DLD1 (cell line): ENCODE measurements around the gene CNPY4.
"Not testable (repeated sequence)": the region's sequence is repeated elsewhere in the genome, so short reads cannot be mapped to it uniquely, and the experiment has no call there.

ENCODE experiments used
- in situ Hi-C: cut with HindIII; loops from 2 replicates; pipeline ENCODE4 v1.10.0; 2017; ENCODE audit warnings: low sequenced_read_pairs

CNPY4 gene

DNA sequence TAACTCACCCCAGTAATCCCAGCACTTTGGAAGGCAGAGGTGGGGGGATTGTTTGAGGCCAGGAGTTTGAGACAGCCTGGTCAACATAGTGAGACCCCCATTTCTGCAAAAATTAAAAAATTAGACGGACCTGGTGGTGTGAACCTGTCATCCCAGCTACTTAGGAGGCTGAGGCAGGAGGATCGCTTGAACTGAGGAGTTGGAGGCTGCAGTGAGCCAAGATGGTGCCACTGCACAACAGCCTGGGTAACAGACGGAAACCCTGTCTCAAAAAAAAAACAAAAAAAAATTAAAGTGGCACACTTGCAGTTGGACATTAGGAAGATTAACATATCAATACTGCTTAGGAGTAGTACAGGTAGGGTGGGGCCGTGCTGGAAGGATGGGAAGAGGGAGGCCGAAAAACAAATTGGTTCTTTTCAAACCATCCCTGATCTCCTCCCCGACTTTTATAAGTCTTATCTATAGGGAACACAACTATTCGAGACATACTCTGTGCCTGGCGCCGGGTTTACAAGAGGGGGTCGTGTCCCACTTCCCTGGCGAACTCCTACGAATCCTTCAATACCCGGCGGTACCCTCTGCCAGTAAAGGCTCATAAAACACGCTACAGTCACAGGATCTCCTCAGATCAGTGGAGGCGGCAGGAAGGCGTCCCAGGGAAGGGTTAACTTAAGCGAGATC, 904 bp upstream of the CNPY4 start:
- in situ Hi-C loops, result no loop called here

DNA sequence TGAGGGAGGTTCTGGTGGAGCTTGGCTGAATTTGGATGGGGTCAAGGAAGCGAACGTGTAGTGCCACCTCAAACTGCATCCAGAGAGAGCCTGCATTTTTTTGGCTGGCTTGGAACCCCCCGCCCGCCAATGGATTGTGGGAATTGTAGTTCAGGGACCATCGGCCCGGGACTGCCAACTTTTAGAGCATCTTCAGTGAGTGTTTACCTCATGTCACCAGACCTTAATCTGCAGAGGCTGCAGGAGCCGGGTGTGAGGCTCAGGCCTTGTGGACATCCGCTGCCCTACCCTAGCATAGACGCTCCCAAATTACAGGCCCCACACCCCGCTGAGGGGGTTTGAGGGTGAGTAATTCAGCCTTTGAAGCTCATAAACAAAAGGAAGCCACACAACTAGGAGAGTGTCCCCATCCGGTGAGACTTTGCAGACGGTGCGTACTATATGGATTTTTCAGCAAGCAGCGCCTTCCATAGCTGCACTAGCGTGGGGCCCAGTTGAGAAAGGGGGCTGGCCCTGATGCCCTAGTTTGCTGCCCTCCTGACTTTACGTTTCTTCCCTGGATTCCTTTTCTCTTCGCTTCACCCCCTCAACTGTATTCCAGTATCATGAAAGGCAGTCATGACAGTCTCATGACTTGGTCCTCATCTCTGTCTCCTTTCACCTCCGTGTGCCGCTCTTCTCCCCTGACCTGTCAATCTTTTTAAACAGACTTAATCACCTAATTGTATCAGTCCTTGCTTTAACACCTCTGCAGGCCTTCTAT, 717 bp downstream of the CNPY4 start:
- in situ Hi-C loops, result no loop called here

DNA sequence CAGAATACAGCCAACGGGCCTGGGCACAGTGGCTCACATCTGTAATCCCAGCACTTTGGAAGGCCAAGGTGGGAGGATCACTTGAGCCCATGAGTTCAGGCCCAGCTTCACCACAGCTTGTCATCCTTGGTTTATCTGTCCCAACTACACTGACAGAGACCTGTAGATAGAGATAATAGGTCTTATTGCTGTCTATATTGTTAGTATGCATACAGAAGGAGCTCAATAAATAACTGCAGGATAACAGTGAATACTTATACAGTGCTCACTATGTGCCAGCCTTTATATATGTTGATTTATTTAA, 1.3 kb downstream of the CNPY4 start:
- in situ Hi-C loops, result no loop called here

DNA sequence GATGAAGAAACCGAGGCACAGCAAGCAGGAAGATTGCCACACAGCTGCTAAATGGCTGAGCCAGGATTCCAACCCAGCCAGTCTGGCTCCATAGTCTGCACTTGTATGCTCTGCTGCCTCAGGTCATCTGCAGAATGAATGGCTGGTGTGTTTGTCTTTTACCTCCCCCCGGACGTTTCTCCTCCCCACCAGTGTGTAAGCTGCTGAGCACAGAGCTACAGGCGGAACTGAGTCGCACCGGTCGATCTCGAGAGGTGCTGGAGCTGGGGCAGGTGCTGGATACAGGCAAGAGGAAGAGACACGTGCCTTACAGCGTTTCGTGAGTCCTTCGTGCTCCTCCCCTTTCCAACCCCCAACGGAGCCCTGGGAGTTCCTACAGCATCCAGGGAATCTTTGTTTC, 2.6 kb downstream of the CNPY4 start:
- in situ Hi-C loops, result no loop called here

DNA sequence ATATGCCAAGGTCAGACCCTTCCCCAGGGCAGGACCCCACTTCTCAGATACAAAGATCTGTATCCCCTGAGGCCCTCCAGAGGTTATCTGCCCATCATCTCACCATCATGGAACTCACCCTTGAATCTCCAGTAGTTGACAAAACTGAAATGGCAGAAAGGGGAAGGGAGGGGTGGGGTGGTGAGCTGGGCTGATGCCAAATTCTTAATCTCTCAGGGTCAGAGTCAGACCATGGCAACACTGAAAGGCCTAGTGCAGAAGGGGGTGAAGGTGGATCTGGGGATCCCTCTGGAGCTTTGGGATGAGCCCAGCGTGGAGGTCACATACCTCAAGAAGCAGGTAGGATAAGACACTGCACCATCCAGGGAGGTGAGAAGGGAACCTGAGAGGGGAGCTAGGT, 3.1 kb downstream of the CNPY4 start:
- in situ Hi-C loops, result no loop called here

DNA sequence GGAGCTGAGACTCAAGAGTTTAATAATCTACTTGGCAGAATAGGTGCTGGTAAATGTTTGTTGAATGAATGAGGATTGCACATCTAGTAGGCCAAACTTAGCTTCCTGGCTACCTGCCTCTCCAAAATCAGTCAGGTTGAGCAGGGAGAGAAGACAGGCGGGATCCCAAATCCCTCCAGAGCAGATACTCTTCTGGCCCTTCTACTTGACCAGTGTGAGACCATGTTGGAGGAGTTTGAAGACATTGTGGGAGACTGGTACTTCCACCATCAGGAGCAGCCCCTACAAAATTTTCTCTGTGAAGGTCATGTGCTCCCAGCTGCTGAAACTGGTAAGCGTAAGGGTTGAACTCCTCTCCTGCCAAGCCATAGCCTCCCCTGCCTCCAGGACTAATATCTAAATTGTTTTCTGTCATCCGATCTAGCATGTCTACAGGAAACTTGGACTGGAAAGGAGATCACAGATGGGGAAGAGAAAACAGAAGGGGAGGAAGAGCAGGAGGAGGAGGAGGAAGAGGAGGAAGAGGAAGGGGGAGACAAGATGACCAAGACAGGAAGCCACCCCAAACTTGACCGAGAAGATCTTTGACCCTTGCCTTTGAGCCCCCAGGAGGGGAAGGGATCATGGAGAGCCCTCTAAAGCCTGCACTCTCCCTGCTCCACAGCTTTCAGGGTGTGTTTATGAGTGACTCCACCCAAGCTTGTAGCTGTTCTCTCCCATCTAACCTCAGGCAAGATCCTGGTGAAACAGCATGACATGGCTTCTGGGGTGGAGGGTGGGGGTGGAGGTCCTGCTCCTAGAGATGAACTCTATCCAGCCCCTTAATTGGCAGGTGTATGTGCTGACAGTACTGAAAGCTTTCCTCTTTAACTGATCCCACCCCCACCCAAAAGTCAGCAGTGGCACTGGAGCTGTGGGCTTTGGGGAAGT, 5.1 kb downstream of the CNPY4 start:
- in situ Hi-C loops, result no loop called here

DNA sequence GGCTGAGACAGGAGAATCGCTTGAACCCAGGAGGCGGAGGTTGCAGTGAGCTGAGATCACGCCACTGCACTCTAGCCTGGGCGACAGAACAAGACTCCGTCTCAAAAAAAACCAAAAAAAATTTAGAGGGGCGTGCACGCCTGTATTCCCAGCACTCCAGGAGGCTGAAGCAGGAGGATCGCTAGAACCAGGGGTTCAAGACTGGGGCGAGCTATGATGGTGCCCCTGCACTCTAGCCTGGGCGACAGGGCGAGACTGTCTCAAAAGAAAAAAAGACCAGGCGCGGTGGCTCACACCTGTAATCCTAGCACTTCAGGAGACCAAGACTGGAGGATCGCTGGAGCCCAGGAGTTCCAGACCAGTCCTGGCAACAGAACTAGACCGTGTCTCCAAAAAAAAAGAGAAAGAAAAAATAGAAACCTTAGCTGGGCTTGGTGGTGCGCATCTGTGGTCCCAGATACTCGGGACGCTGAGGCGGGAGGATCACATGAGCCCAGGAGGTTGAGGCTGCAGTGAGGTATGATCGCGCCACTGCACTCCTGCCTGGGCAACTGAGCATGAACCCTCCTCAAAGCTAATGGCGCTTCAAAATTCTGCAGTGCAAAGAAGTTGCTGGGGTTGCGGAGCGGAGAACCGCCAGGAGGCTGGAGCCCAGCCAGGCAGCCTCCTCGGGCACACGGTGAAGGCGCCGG, 7.0 kb downstream of the CNPY4 start:
- in situ Hi-C loops, result no loop called here

DNA sequence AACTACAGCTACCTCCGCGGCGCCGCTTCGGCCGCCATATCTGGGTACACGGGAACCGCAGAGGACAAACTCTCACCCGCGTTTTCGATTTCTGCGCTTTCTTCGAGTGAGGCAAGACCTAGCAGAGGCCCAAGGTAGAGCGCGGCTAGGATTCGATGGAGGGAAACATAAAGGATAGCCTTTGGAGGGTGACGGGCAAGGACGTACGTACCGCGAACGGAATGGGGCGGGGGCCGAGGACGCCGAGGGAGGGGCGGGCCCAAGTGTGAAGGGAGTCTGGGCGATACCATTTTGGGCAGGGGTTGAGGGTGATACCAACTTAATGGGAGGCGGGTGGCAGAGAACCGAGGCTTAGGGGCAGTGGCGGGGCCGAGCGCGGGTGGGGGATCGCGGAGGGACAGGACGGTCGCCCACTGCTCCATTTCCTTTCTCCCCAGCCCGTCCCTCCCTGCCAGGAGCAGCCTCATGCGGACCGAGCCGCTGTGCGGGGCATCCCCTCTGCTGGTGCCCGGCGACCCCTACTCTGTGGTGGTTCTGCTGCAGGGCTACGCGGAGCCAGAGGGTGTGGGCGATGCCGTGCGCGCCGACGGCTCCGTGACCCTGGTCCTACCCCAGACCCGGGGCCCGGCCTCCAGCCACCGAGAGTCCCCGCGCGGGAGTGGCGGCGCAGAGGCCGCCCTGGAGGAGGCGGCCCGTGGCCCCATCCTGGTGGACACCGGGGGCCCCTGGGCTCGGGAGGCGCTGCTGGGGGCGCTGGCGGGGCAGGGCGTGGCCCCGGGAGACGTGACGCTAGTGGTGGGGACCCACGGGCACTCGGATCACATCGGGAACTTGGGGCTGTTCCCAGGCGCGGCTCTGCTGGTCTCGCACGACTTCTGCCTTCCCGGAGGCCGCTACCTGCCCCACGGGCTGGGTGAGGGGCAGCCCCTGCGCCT, 7.8 kb downstream of the CNPY4 start, which contains the start of gene MBLAC1:
MBLAC1 (plus strand) TSS at position 37 of the 935 bp plus-strand sequence; CDS start at position 466, 429 bp downstream.
- in situ Hi-C loops, result no loop called here

DNA sequence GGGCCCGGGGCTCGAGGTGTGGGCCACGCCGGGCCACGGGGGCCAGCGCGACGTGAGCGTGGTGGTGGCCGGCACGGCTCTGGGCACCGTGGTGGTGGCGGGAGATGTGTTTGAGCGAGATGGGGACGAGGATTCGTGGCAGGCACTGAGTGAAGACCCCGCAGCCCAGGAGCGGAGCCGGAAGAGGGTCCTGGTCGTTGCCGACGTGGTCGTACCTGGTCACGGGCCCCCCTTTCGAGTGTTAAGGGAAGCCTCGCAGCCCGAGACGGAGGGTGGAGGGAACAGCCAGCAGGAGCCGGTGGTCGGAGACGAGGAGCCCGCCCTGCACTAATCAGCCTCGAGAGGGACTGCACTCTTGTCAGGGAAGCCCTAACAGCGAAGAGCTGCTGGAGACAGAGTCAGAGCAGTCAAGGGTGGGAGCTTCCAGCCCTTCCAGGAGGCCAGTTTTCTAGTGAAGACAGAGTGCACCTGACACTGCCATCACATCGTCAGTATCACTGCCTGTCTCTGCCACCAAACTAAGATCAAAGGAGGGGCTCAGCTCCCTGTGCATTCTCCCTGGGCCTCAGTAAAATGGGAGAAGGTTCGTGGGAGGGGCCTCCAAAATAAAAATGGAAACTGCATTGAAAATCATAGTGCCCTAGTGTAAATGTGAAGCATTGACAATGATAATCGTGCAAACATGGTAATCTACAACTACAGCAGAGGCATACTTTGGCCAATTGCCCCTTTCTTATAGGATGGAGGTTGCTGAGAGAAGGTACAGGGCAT, 8.6 kb downstream of the CNPY4 start:
- in situ Hi-C loops, result no loop called here

DNA sequence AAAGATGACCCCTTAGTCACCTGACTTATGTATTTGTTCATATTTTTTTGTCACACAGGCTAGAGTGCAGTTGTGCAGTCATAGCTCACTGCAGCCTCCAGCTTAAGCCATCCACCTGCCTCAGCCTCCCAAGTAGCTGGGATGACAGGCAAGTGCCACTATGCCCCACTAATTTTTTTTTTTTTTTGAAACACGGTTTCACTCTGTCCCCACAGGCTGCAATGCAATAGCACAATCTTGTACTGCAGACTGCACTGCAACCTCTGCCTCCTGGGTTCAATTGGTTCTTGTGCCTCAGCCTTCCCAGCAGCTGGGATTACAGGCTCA, 9.2 kb downstream of the CNPY4 start:
- in situ Hi-C loops, result no loop called here

DNA sequence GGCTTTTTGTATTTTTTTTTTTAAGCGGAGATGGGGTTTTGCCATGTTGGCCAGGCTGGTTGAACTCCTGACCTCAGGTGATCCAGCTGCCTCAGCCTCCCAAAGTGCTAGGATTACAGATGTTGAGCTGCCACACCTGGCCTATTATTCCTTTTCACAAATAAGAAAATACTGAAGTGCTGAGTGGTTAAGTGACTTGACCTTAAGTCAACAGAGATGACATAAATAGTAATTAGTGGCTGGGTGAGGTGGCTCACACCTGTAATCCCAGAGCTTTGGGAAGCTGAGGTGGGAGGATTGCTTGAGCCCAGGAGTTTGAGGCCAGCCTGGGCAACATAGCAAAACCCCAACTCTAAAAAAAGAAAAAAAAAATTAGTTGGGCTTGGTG, 10.8 kb downstream of the CNPY4 start:
- in situ Hi-C loops, result not testable (repeated sequence)

DNA sequence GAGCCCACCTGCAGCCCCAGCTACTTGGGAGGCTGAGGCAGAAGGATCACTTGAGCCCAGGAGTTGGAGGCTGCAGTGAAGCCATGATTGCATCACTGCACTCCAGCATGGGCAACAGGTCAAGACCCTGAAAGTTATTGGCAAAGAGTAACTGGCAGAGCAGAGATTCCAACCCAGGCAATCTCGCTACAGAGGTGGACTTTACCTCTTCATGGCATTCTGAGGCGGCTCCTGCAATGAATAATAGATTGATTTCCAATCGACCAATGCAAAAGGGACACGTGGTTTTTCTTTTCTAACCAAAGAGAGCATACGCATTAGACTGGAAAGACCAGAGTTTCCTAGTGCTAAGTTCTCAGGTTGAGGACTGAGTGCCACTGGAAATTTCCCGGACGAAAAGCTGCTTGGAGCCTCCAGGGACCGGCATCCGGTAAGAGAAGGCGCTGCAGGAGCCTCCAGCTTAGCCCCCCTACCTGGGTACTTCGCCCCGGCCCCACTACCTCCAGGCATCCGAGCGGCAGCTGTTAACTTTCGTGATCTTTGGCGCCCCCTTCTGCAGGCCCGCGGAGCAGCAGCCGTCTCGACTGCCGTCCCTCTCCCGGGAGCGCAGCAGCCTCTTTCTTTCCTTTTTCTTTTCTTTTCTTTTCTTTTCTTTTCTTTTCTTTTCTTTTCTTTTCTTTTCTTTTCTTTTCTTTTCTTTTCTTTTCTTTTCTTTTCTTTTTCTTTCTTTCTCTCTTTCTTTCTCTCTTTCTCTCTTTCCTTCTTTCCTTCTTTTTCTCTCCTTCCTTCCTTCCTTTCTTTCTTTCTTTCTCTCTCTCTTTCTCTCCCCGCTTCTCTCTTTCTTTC, 11.4 kb downstream of the CNPY4 start:
- in situ Hi-C loops, result no loop called here

DNA sequence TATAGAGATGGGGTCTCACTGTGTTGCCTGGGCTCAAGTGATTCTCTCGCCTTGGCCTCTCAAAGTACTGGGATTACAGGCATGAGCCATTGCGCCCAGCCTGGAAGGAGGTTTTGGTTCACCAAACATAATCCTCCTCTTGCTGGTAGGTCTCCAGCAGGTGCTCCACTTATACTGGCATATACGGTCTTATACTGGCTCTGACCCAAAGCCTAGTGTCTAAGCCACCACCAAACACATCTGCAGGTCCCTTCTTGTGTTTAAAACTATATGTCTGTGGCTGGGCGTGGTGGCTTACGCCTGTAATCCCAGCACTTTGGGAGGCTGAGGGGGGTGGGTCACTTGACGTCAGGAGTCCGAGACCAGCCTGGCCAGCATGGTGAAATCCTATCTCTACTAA, 12.7 kb downstream of the CNPY4 start:
- in situ Hi-C loops, result no loop called here

DNA sequence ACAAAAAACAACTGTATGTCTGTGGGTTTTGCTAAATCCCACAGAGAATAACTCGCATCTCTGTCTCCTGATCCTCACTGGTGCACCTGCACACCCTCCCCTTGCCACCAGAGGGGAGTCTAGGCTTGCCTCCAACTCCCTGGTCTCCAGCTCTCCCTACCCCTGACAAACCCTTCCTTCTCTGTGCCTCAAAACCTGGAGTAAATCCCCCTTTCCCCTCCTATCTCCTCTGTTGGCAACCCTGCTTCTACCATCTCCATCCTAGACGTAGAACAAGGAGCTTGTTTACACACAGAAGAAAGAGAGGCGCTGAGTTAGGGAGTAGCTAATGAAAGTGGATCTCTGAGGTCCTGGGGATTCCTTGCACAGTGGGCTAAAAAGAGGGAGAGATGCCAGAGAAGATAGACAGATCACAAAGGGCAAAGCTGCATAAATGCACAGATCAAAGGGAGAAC, 13.3 kb downstream of the CNPY4 start:
- in situ Hi-C loops, result no loop called here

DNA sequence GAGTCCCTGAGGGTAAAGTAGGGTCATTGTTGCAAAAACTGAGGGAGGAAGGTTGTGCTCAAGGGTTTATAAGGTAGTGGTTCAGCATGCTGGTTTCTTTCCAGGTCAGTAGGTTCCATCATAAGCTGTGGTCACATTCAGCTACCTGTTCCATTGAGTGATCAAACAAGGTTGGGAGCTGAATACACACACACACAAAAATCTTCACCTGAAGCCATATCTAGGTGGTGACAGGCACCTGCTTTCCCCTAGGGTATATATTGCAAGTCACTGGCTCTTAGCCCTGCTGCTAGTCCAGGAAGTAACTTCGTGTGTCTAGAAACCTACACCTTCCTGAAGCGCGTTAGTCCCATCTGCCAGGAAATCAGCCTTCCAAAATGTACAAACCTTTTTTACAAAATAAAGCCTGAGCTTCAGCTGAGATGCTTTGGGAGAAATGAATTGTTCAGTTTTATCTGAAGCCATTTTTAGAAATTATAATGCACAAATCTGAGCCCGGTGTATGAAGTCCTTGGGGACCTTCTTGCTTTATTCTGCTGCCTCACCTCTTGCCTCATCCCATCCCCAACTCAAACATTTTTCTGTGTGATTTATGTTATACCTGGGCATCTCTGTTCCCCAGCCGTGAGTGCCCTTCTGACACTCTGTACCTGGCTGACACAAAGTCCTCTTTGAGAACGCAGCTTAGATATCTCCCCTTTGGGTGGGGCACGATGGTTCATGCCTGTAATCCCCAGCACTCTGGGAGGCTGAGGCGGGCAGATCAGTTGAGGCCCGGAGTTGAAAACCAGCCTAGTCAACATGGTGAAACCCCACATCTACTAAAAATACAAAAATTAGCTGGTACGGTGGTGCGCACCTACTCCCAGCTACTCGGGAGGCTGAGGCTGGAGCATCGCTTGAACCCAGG, 18.7 kb downstream of the CNPY4 start:
- in situ Hi-C loops, result no loop called here

DNA sequence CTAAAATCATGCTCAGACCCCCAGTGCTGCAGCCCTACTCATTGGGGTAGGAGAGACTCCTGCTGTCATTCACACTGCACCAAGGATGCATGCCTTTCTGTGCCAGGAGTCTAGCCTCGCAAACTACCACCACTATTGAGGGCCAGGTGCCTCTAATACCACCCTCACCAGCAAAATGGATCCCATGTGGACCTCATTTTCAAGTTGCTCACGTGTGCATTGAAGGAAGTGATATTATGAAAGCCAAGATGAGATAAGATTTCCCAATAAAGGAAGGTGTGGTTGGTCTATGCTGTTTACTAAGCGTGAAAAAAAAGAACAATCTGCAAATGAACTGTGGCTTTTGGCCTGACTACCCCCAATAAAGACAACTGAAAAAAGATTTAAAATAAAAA, 22.1 kb downstream of the CNPY4 start:
- in situ Hi-C loops, result no loop called here

DNA sequence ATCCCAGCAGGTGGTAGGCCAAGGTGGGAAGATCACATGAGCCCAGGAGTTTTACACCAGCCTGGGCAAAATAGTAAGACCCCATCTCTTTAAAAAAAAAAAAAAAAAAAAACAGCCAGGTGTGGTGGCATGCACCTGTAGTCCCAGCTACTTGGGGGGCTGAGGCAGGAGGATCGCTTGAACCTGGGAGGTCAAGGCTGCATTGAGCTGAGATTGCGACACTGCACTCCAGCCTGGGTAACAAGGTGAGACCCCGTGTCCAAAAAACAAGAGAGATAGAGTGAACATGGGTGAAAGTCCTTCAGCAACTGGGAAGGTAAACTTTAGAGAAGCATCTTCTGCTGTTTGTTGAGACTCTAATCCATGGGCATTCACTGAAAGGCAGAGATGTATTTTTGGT, 23.0 kb downstream of the CNPY4 start:
- in situ Hi-C loops, result no loop called here
